GM12878 (cell line): ENCODE data around the gene RET. TPM values are rescaled to one million over a fixed set of nuclear protein-coding genes. Genes with fewer than 3 reads are reported as not detected.

Experiments used
- ATAC-seq: fragments of 200-7000 bp; cut with Tn5 transposase; 3 replicates; pipeline ENCODE4 v1.9.1; 2020; ENCODE audit warnings: mild to moderate bottlenecking, moderate library complexity
- BruUV-seq: library from RNA; stranded (reverse); fragments of 400-500 nt; replicated peaks from 2 replicates; lab custom pipeline; 2021; lab: Mats Ljungman, UMichigan
- CTCF ChIA-PET: fragments of 300-600 bp; sonication (Branson Sonifier 250); formaldehyde crosslinking; extraction: SDS; loops from one replicate; lab custom pipeline; 2021; ENCODE audit warnings: inconsistent platforms; lab: Yijun Ruan, JAX
- POLR2A ChIA-PET: fragments of 350-600 bp; formaldehyde crosslinking; extraction: SDS; loops from one replicate; lab custom pipeline; 2021; ENCODE audit warnings: inconsistent platforms; lab: Charles Lee
- RAD21 ChIA-PET: fragments of 300-600 bp; sonication (Branson Sonifier 250); formaldehyde crosslinking; loops from one replicate; lab custom pipeline; 2023; ENCODE audit warnings: antibody characterized with exemption; ENCODE audit not compliant: unreplicated experiment; lab: Charles Lee
- SMC1A ChIA-PET: fragments of 300-600 bp; sonication (Branson Sonifier 250); formaldehyde crosslinking; loops from one replicate; lab custom pipeline; 2023; ENCODE audit not compliant: unreplicated experiment, uncharacterized antibody; lab: Charles Lee
- DNase-seq: peaks from one replicate; pipeline ENCODE4 v3.0.0-alpha.2; 2011; ENCODE audit warnings: low read depth, low spot score
- FAIRE-seq: peaks from 3 replicates; lab custom pipeline; 2011; peaks lifted over from hg19 to GRCh38; lab: Jason Lieb, UNC
- H2AFZ ChIP-seq: 2 replicates; pipeline ENCODE4 v1.6.0; 2011; ENCODE audit warnings: low read depth, low read length, control low read depth; ENCODE audit not compliant: control insufficient read depth
- H3K27ac ChIP-seq: 2 replicates; pipeline ENCODE4 v1.5.1; 2011; ENCODE audit warnings: control low read depth; ENCODE audit not compliant: control insufficient read depth, insufficient read depth
- H3K27me3 ChIP-seq, 2 experiments: replicated peaks in 1 of 2; 2 replicates each; pipeline versions ENCODE4 v1.6.0 to v1.6.1; 2011; ENCODE audit warnings: low read length in 1 of 2; ENCODE audit not compliant: control insufficient read depth in 2 of 2, insufficient read depth in 2 of 2
- H3K36me3 ChIP-seq, 2 experiments: 2 replicates each; pipeline ENCODE4 v1.5.1; 2011; ENCODE audit warnings: low read length in 1 of 2; ENCODE audit not compliant: control insufficient read depth in 2 of 2, insufficient read depth in 2 of 2
- H3K4me1 ChIP-seq: 2 replicates; pipeline ENCODE4 v1.6.1; 2011; ENCODE audit warnings: mild to moderate bottlenecking, low read length, moderate library complexity, mixed read lengths; ENCODE audit not compliant: control insufficient read depth, insufficient read depth
- H3K4me2 ChIP-seq: 2 replicates; pipeline ENCODE4 v1.6.0; 2011; ENCODE audit warnings: control low read depth; ENCODE audit not compliant: control insufficient read depth, insufficient read depth
- H3K4me3 ChIP-seq: fragments of 200-600 bp; sonication (generic); 2 replicates; pipeline ENCODE4 v1.5.1; 2016
- H3K79me2 ChIP-seq: 2 replicates; pipeline ENCODE4 v1.6.0; 2011; ENCODE audit warnings: low read length; ENCODE audit not compliant: control insufficient read depth, insufficient read depth
- H3K9ac ChIP-seq: 2 replicates; pipeline ENCODE4 v1.8.0; 2011; ENCODE audit warnings: low read length, control low read depth, mixed read lengths; ENCODE audit not compliant: control insufficient read depth, insufficient read depth
- H3K9me3 ChIP-seq: replicated peaks from 3 replicates; pipeline ENCODE4 v1.5.1; 2011; ENCODE audit warnings: mild to moderate bottlenecking, low read length; ENCODE audit not compliant: control insufficient read depth, insufficient read depth
- H4K20me1 ChIP-seq: 2 replicates; pipeline ENCODE4 v1.6.0; 2011; ENCODE audit not compliant: control insufficient read depth, insufficient read depth
- BCLAF1 ChIP-seq: fragments of 450-650 bp; IDR thresholded peaks from 2 replicates; pipeline ENCODE4 v1.6.1; 2017; ENCODE audit warnings: antibody characterized with exemption, mild to moderate bottlenecking, moderate library complexity
- BHLHE40 ChIP-seq, 2 experiments: fragments of 450-650 bp in 1 of 2; IDR thresholded peaks; 2 replicates each; pipeline ENCODE4 v1.6.1; 2011 to 2017; ENCODE audit warnings: low read depth in 2 of 2, borderline replicate concordance in 1 of 2, improper control_type of control experiment in 1 of 2, low read length in 1 of 2, mild to moderate bottlenecking in 1 of 2
- EP300 ChIP-seq, 2 experiments: fragments of 150-350 bp in 1 of 2; IDR thresholded peaks; 2 replicates each; pipeline ENCODE4 v1.6.1; 2011 to 2012; ENCODE audit warnings: low read depth in 2 of 2, low read length in 2 of 2, borderline replicate concordance in 1 of 2, improper control_type of control experiment in 1 of 2, inconsistent platforms in 1 of 2; ENCODE audit not compliant: control insufficient read depth in 1 of 2
- NRF1 ChIP-seq: conservative IDR thresholded peaks from 2 replicates; pipeline ENCODE4 v1.6.1; 2011; ENCODE audit warnings: mild to moderate bottlenecking, low read depth, low read length, improper control_type of control experiment
- RAD21 ChIP-seq: IDR thresholded peaks from 2 replicates; pipeline ENCODE4 v1.6.1; 2011; ENCODE audit warnings: mild to moderate bottlenecking, low read depth, low read length, moderate library complexity; ENCODE audit not compliant: insufficient read depth
- ZNF207 ChIP-seq: fragments of 450-650 bp; IDR thresholded peaks from 2 replicates; pipeline ENCODE4 v1.6.1; 2014; ENCODE audit warnings: antibody characterized with exemption, mild to moderate bottlenecking, borderline replicate concordance
- ZNF24 ChIP-seq: fragments of 450-650 bp; IDR thresholded peaks from 2 replicates; pipeline ENCODE4 v1.6.1; 2017; ENCODE audit warnings: antibody characterized with exemption, mild to moderate bottlenecking
- ZNF274 ChIP-seq: IDR thresholded peaks from one replicate; pipeline ENCODE4 v1.8.0; 2011; ENCODE audit not compliant: insufficient read length, insufficient read depth
- WGBS: methylation state at CpG from one replicate; pipeline ENCODE4 v1.1.6; 2016; ENCODE audit warnings: low lambda C conversion rate; ENCODE audit not compliant: insufficient replicate concordance, insufficient coverage; ENCODE audit errors: missing lambda C conversion rate; 5-methylcytosine and 5-hydroxymethylcytosine counted together
- in situ Hi-C: fragments of 300-500 bp; cut with MboI; formaldehyde crosslinking; loops from 9 replicates; pipeline ENCODE4 v1.14.3; 2018; ENCODE audit warnings: mixed read lengths
- intact Hi-C: fragments of 100-400 bp; cut with micrococcal nuclease; formaldehyde crosslinking; loops from one replicate; pipeline ENCODE4 v1.14.2; 2022; ENCODE audit not compliant: unreplicated experiment
- polyA plus RNA-seq, 11 experiments: library from polyadenylated mRNA; depleted of rRNA in 4 of 11; unstranded in 6 of 11; stranded (reverse) in 5 of 11; fragments of >200 nt; fragmentation: Nextera tagmentation in 4 of 11; fragmentation: Illumina TruSeq in 1 of 11; extraction: Ambion mirVana in 4 of 11; extraction: Trizol in 1 of 11; gene quantifications; 1 replicate in 1 of 11; 2 replicates in 10 of 11; pipeline versions ENCODE4 v1.2.1 to v1.2.3, GENCODE V29; 2011 to 2016; ENCODE audit warnings: inconsistent platforms in 2 of 11, missing spikeins in 2 of 11, low read depth in 1 of 11
- total RNA-seq, 4 experiments: library from RNA; depleted of rRNA in 3 of 4; stranded (reverse); fragments of >200 nt in 3 of 4; fragmentation: Illumina TruSeq in 1 of 4; extraction: Trizol in 1 of 4; gene quantifications; 2 replicates each; pipeline versions ENCODE4 v1.2.1 to v1.2.3, GENCODE V29; 2013 to 2021

Gene RET
- total and polyA plus RNA-seq, 10 of the 15 experiments (the other 5 are each of a cell fraction or from before 2014, with no cell fraction given), result not detected

- Histone ChIP-seq H3K9me3 (no peaks in the 10 kb centered on the region), H3K4me1 (peaks cover 10% of the 10 kb centered on the region), H3K4me2 (no peak overlapping the region), H4K20me1 (no peaks in the 10 kb centered on the region), H3K27me3 (no peaks in the 10 kb centered on the region), H3K36me3 (peaks cover 3 to 15% of the 10 kb centered on the region in 2 experiments), H3K4me3 (no peak overlapping the region), H3K9ac (no peak overlapping the region), H3K27ac (no peak overlapping the region), H2AFZ (no peak overlapping the region), H3K79me2 (no peaks in the 10 kb centered on the region)
- BruUV-seq, result no TSS peak
- SMC1A ChIA-PET, result no interaction called here
- no peak for TF ChIP-seq EP300 (IDR thresholded peaks at IDR 0.05; ENCODE audit: borderline replicate concordance in 1 of 2, control insufficient read depth in 1 of 2, low read depth in 2 of 2, low read length in 2 of 2)
- no peak for TF ChIP-seq ZNF274
- no peak for TF ChIP-seq ZNF207
- no peak for TF ChIP-seq BHLHE40 (IDR thresholded peaks at IDR 0.05; ENCODE audit: borderline replicate concordance in 1 of 2, low read depth in 2 of 2, low read length in 1 of 2)
- TF ChIP-seq RAD21, result no peak
- TF ChIP-seq ZNF24, result no peak
- no peak for TF ChIP-seq BCLAF1
- no peak for TF ChIP-seq NRF1
- ATAC-seq (no peak), FAIRE-seq (no peak), DNase-seq (no peak)
- RAD21 ChIA-PET, result interaction anchor here (1.4 kb wide), 1 partner anchor 32 kb away, joined by 4 read pairs; no protein-coding TSS in a partner anchor
- POLR2A ChIA-PET, result no interaction called here
- intact Hi-C loops (no loop called here), in situ Hi-C loops (loop anchor here (25.0 kb wide), 1 partner anchor 1789 kb away; the partner anchor contains the start of gene RASSF4)
- CTCF ChIA-PET, result interaction anchor here (1.2 to 1.6 kb wide), 2 partner anchors 30 to 31 kb away, joined by 3 to 4 read pairs; no protein-coding TSS in a partner anchor
- 100% methylated on average over 1 of the region's 1 CpG for WGBS
Observed at GRCh38 chr10:43173120-43173519, 96.3 kb downstream of the RET start.
